SH-SY5Y (cell line): ENCODE measurements around the gene HBA2.

Source experiments
- GATA2 ChIP-seq: IDR thresholded peaks from 2 replicates; pipeline ENCODE4 v1.6.1; 2011; ENCODE audit warnings: mild to moderate bottlenecking, low read depth, low read length
- GATA3 ChIP-seq: IDR thresholded peaks from 2 replicates; pipeline ENCODE4 v1.6.1; 2011; ENCODE audit warnings: low read depth, mild to moderate bottlenecking, low read length, moderate library complexity

The HBA2 gene

GRCh38 chr16:152141-153128, 20.2 kb upstream of the HBA2 start, which contains the start of gene HBZ:
TSS of gene HBZ (plus strand) at chr16:152644. CDS start at chr16:152910, 266 bp downstream.
- TF ChIP-seq GATA3 (no peak), GATA2 (no peak)

GRCh38 chr16:154217-155030, 18.3 kb upstream of the HBA2 start:
- TF ChIP-seq GATA3 (no peak), GATA2 (no peak)

GRCh38 chr16:155031-155398, 17.7 kb upstream of the HBA2 start:
- TF ChIP-seq GATA2 (no peak), GATA3 (no peak)

GRCh38 chr16:159136-159849, 13.4 kb upstream of the HBA2 start:
- TF ChIP-seq GATA2 (no peak), GATA3 (no peak)

GRCh38 chr16:160691-161190, 11.9 kb upstream of the HBA2 start:
- TF ChIP-seq GATA3 (no peak), GATA2 (no peak)

GRCh38 chr16:162271-162991, 10.2 kb upstream of the HBA2 start:
- TF ChIP-seq GATA2 (no peak), GATA3 (no peak)

- no peak for TF ChIP-seq GATA2
- no peak for TF ChIP-seq GATA3
Measured at GRCh38 chr16:164827-165538, 7.7 kb upstream of the HBA2 start.

- TF ChIP-seq GATA2, result no peak
- no peak for TF ChIP-seq GATA3
Measured at GRCh38 chr16:165539-166374, 6.9 kb upstream of the HBA2 start, which contains the start of gene HBM. TSS of gene HBM (plus strand) at chr16:165978. CDS start at chr16:165998, 20 bp downstream.

- no peak for TF ChIP-seq GATA2
- TF ChIP-seq GATA3, result no peak
Measured at GRCh38 chr16:166375-167121, 6.1 kb upstream of the HBA2 start.

- TF ChIP-seq GATA3, result no peak
- TF ChIP-seq GATA2, result no peak
Measured at GRCh38 chr16:167122-167690, 5.5 kb upstream of the HBA2 start.

GRCh38 chr16:168424-168823, 4.3 kb upstream of the HBA2 start:
- TF ChIP-seq GATA3, result no peak
- TF ChIP-seq GATA2, result no peak

- TF ChIP-seq GATA2, result no peak
- TF ChIP-seq GATA3, result no peak
Measured at GRCh38 chr16:169014-169413, 3.7 kb upstream of the HBA2 start.
